ENCODE results near the gene FCRL4. TPM values are rescaled to one million over a fixed set of nuclear protein-coding genes. Genes with fewer than 3 reads are reported as not detected.

The FCRL4 gene
- total RNA-seq, 2 experiments from 2014 or later, result not detected

DNA sequence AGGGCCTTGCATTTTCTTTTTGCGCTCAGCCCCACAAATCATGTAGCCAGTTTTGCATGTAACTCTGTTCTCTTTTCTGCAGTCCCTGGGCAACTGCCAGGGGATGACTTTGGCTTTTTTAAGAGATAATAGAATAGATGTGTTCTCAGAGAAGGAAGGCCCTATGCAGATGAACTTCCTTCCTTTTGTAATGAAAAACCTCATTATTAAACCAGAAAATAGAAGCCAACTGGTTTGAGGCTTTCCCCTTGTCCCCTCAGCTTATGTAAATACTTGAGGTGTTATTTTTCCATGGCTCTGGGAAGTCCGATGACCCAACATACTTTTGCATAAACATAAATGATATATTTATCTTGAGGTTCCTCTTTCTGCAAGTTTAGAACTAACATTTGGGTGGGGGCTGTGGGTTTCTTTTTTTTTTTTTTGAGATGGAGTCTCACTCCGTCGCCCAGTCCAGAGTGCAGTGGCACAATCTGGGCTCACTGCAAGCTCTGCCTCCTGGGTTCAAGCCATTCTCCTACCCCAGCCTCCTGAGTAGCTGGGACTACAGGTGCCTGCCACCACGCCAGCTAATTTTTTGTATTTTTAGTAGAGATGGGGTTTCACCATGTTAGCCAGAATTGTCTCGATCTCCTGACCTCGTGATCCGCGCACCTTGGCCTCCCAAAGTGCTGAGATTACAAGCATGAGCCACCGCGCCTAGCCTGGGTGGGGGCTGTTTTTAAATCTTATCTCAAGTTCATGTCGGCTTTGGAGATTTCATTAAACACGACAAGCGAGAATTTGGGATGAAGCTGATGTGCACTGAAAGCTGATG is 31.2 kb downstream of the FCRL4 start:
- H3K4me1 ChIP-seq (ENCODE audit: insufficient read depth, low read length, poor library complexity, severe bottlenecking), result peaks cover 87% of the 10 kb centered on the region
- H3K9me3 ChIP-seq (ENCODE audit: low read length), result no peaks in the 10 kb centered on the region
- H3K4me2 ChIP-seq (ENCODE audit: low read length), result peak overlapping the region; percentile 75
- H2AFZ ChIP-seq (ENCODE audit: low read length), result peak overlapping the region; percentile 47; the same call in 1 of the 2 replicates
- H3K79me2 ChIP-seq (ENCODE audit: insufficient read depth, low read depth, low read length), result no peaks in the 10 kb centered on the region
- no peaks in the 10 kb centered on the region for H3K9me2 ChIP-seq (ENCODE audit: insufficient read depth, low read length)
- CTCF ChIA-PET (ENCODE audit: unreplicated experiment), result no interaction called here
- peak overlapping the region; percentile 44 for H3K4me3 ChIP-seq (ENCODE audit: low read depth, low read length, poor library complexity, severe bottlenecking)
- intact Hi-C loops (cut with micrococcal nuclease; ENCODE audit: unreplicated experiment), result loop anchor here (1.0 kb wide), 1 partner anchor 54 kb away; no protein-coding TSS in a partner anchor
- POLR2A ChIA-PET, result interaction anchor here (0.6 to 7.0 kb wide), 11 partner anchors 9 to 253 kb away, joined by 3 to 42 read pairs (median 6); partner anchors contain the start of gene FCRL5
- peak overlapping the region; percentile 85 for H3K27ac ChIP-seq (ENCODE audit: low read depth, low read length, poor library complexity, severe bottlenecking)
- no peaks in the 10 kb centered on the region for H3K36me3 ChIP-seq (ENCODE audit: insufficient read depth, low read length)
- peak; percentile 91 for DNase-seq (ENCODE audit: low spot score)
- no peaks in the 10 kb centered on the region for H4K20me1 ChIP-seq (ENCODE audit: insufficient read depth, low read length)
- BruUV-seq (replicated peaks), result no TSS peak
- TF ChIP-seq EZH2phosphoT487 (IDR thresholded peaks at IDR 0.05; ENCODE audit: borderline replicate concordance, low read depth, low read length), result no peak
- TF ChIP-seq, protein P1, sequence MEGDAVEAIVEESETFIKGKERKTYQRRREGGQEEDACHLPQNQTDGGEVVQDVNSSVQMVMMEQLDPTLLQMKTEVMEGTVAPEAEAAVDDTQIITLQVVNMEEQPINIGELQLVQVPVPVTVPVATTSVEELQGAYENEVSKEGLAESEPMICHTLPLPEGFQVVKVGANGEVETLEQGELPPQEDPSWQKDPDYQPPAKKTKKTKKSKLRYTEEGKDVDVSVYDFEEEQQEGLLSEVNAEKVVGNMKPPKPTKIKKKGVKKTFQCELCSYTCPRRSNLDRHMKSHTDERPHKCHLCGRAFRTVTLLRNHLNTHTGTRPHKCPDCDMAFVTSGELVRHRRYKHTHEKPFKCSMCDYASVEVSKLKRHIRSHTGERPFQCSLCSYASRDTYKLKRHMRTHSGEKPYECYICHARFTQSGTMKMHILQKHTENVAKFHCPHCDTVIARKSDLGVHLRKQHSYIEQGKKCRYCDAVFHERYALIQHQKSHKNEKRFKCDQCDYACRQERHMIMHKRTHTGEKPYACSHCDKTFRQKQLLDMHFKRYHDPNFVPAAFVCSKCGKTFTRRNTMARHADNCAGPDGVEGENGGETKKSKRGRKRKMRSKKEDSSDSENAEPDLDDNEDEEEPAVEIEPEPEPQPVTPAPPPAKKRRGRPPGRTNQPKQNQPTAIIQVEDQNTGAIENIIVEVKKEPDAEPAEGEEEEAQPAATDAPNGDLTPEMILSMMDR (conservative IDR thresholded peaks at IDR 0.05; ENCODE audit: low read length), result no peak

- peak; percentile 90 for DNase-seq (ENCODE audit: low spot score)
- CTCF ChIA-PET (ENCODE audit: unreplicated experiment), result interaction anchor here (1.0 to 1.7 kb wide), 3 partner anchors 11 to 57 kb away, joined by 3 to 5 read pairs (median 4); no protein-coding TSS in a partner anchor
- H3K27ac ChIP-seq (ENCODE audit: low read depth, low read length, poor library complexity, severe bottlenecking), result peak overlapping the region; percentile 64
- H3K36me3 ChIP-seq (ENCODE audit: insufficient read depth, low read length), result no peaks in the 10 kb centered on the region
- BruUV-seq (replicated peaks), result no TSS peak
- H3K79me2 ChIP-seq (ENCODE audit: insufficient read depth, low read depth, low read length), result no peaks in the 10 kb centered on the region
- peak overlapping the region; percentile 12 for H3K4me3 ChIP-seq (ENCODE audit: low read depth, low read length, poor library complexity, severe bottlenecking)
- H3K9me2 ChIP-seq (ENCODE audit: insufficient read depth, low read length), result no peaks in the 10 kb centered on the region
- H3K4me1 ChIP-seq (ENCODE audit: insufficient read depth, low read length, poor library complexity, severe bottlenecking), result peaks cover 72% of the 10 kb centered on the region
- TF ChIP-seq EZH2phosphoT487 (IDR thresholded peaks at IDR 0.05; ENCODE audit: borderline replicate concordance, low read depth, low read length), result no peak
- TF ChIP-seq, protein P1 (conservative IDR thresholded peaks at IDR 0.05; ENCODE audit: low read length), result no peak
- intact Hi-C loops (cut with micrococcal nuclease; ENCODE audit: unreplicated experiment), result loop anchor here (1.0 kb wide), 1 partner anchor 10 kb away; the partner anchor contains the start of gene FCRL5
- no peaks in the 10 kb centered on the region; the same call in 1 of the 2 replicates for H3K9me3 ChIP-seq (ENCODE audit: low read length)
- POLR2A ChIA-PET, result interaction anchor here (0.6 to 7.0 kb wide), 9 partner anchors 9 to 287 kb away, joined by 3 to 42 read pairs (median 3); partner anchors contain the start of gene FCRL5
- H2AFZ ChIP-seq (ENCODE audit: low read length), result peak overlapping the region; percentile 82
- H3K4me2 ChIP-seq (ENCODE audit: low read length), result peak overlapping the region; percentile 61
- H4K20me1 ChIP-seq (ENCODE audit: insufficient read depth, low read length), result no peaks in the 10 kb centered on the region
These were observed 35.4 kb downstream of the FCRL4 start for GRCh38 chr1:157562515-157562914.

Measured in OCI-LY7 (cell line).